Peyer's patch (tissue), 4 donors: ENCODE data around the gene GNAQ. TPM values are rescaled to one million over a fixed set of nuclear protein-coding genes. Genes with fewer than 3 reads are reported as not detected.

ENCODE experiments used
- DNase-seq, 3 donors: peaks; one replicate each; pipeline ENCODE4 v3.0.0-alpha.2; 2017 to 2019
- H3K27ac ChIP-seq, 4 donors: fragments of 200-600 bp; sonication (generic); one replicate each; pipeline ENCODE4 v1.5.1; 2016 to 2019
- H3K27me3 ChIP-seq, 2 donors: fragments of 200-600 bp; sonication (generic); one replicate each; pipeline ENCODE4 v1.5.1; 2019
- H3K36me3 ChIP-seq, 3 donors: fragments of 200-600 bp; sonication (generic); one replicate each; pipeline ENCODE4 v1.5.1; 2016 to 2019
- H3K4me1 ChIP-seq, 4 donors: fragments of 200-600 bp; sonication (generic); one replicate each; pipeline ENCODE4 v1.5.1; 2016 to 2019
- H3K4me3 ChIP-seq, 4 donors: fragments of 200-600 bp; sonication (generic); 1 replicate in 3 of 4; 2 replicates in 1 of 4; pipeline ENCODE4 v1.5.1; 2016 to 2019; ENCODE audit warnings: mild to moderate bottlenecking in 1 of 4
- H3K9me3 ChIP-seq, 4 donors: fragments of 200-600 bp; sonication (generic); one replicate each; pipeline ENCODE4 v1.5.1; 2016 to 2019; ENCODE audit warnings: mild to moderate bottlenecking in 1 of 4
- CTCF ChIP-seq, 6 experiments: fragments of 450-650 bp in 4 of 6; fragments of 200-600 bp in 2 of 6; sonication (generic) in 1 of 6; IDR thresholded peaks; one replicate each; pipeline ENCODE4 v1.5.1; 2017 to 2019; ENCODE audit warnings: antibody characterized with exemption in 6 of 6, mild to moderate bottlenecking in 3 of 6, moderate library complexity in 1 of 6
- POLR2A ChIP-seq, 2 donors: fragments of 450-650 bp; IDR thresholded peaks; one replicate each; pipeline ENCODE4 v1.5.1; 2017; ENCODE audit warnings: antibody characterized with exemption in 2 of 2, mild to moderate bottlenecking in 2 of 2, moderate library complexity in 2 of 2
- total RNA-seq, 4 donors: library from RNA; depleted of rRNA; stranded (reverse); fragments of >200 nt; gene quantifications; one replicate each; pipeline ENCODE4 v1.1.0, GENCODE V29; 2016

Gene GNAQ
- total RNA-seq, 4 donors from 2014 or later: 28.7 to 45.4 (median 33.5) TPM

- H3K4me3 ChIP-seq: no peak overlapping the region
- H3K9me3 ChIP-seq: no peaks in the 10 kb centered on the region
- DNase-seq: no peak
- H3K27ac ChIP-seq: no peak overlapping the region
- H3K4me1 ChIP-seq: no peaks in the 10 kb centered on the region
- no peak for TF ChIP-seq CTCF (IDR thresholded peaks at IDR 0.05)
- peaks cover 0 to 6% (median 0%) of the 10 kb centered on the region in 3 donors for H3K36me3 ChIP-seq
- H3K27me3 ChIP-seq: no peaks in the 10 kb centered on the region
Measured at GRCh38 chr9:77800924-77801551, 230.6 kb downstream of the GNAQ start.

GRCh38 chr9:77798140-77798539 lies 233.5 kb downstream of the GNAQ start:
- Histone ChIP-seq H3K9me3 (no peaks in the 10 kb centered on the region), H3K4me3 (no peak overlapping the region), H3K4me1 (no peaks in the 10 kb centered on the region), H3K27me3 (no peaks in the 10 kb centered on the region), H3K27ac (no peak overlapping the region), H3K36me3 (peaks cover 0 to 6% (median 0%) of the 10 kb centered on the region in 3 donors)
- no peak for DNase-seq
- TF ChIP-seq CTCF (IDR thresholded peaks at IDR 0.05) (no peak), POLR2A (IDR thresholded peaks at IDR 0.05) (no peak)

DNA sequence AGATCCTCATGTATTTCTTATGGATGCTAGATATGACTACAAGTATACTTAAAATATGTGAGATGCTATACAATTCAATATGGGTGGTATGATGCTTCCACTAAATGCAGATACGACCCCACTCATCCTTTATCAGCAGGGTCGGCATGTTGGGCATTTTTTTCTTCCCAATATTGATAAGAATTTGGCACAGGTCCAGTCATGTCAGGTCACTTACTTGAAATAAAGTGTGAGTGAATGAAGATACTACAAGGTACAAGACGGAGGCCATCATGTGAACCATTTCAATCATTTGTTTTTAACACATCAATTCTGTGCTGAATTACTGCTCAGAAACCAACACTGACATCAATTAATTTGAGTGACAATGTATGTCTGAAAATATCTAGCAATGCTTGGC lies 236.6 kb downstream of the GNAQ start:
- peaks cover 0 to 6% (median 0%) of the 10 kb centered on the region in 3 donors for H3K36me3 ChIP-seq
- DNase-seq: no peak
- no peak for TF ChIP-seq POLR2A (IDR thresholded peaks at IDR 0.05)
- no peak for TF ChIP-seq CTCF (IDR thresholded peaks at IDR 0.05)
- H3K9me3 ChIP-seq: no peaks in the 10 kb centered on the region
- H3K27ac ChIP-seq: no peak overlapping the region
- no peaks in the 10 kb centered on the region for H3K27me3 ChIP-seq
- no peaks in the 10 kb centered on the region for H3K4me1 ChIP-seq
- no peak overlapping the region for H3K4me3 ChIP-seq

DNA sequence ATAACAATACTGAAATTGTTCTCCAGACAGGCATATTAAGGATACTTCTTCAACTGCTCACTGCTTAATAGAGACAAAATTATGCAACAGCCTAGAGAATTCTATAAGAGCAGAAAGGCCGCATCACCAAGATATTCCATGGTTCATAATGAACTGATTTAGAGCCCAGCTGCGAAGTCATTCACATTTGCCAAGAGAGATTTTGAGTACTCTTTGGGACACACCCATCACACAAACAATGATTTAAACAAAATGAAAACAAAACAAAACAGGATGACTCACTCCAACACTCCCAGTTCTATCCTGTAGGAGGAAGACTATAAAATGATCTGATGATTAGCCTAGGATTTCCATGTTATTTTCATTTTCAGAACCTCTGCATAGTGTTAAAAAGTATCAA lies 237.8 kb downstream of the GNAQ start:
- Histone ChIP-seq H3K36me3 (peaks cover 0 to 6% (median 0%) of the 10 kb centered on the region in 3 donors), H3K27me3 (no peaks in the 10 kb centered on the region), H3K4me1 (no peaks in the 10 kb centered on the region), H3K27ac (peak overlapping the region in 1 of 4 donors; percentile 6), H3K9me3 (no peaks in the 10 kb centered on the region), H3K4me3 (no peak overlapping the region)
- no peak for DNase-seq
- TF ChIP-seq POLR2A (IDR thresholded peaks at IDR 0.05): no peak
- TF ChIP-seq CTCF (IDR thresholded peaks at IDR 0.05): peak in 4 of 6 experiments; percentile 8 to 43 (median 36)

- Histone ChIP-seq H3K9me3 (no peaks in the 10 kb centered on the region), H3K4me1 (no peaks in the 10 kb centered on the region), H3K27me3 (no peaks in the 10 kb centered on the region), H3K4me3 (no peak overlapping the region), H3K36me3 (peaks cover 0 to 8% (median 0%) of the 10 kb centered on the region in 3 donors), H3K27ac (no peak overlapping the region)
- no peak for TF ChIP-seq POLR2A (IDR thresholded peaks at IDR 0.05)
- TF ChIP-seq CTCF (IDR thresholded peaks at IDR 0.05): no peak
- DNase-seq: no peak
Measured at GRCh38 chr9:77789891-77790290, 241.7 kb downstream of the GNAQ start.
